Activated B cell treated with CpG ODN at 0.5 μM for 24 hours (primary cell): ENCODE measurements around the gene PRTG. TPM values are rescaled to one million over a fixed set of nuclear protein-coding genes. Genes with fewer than 3 reads are reported as not detected.

Experiments
- ATAC-seq: fragments of 200-7000 bp; cut with Tn5 transposase; one replicate; pipeline ENCODE4 v1.10.0; 2021; ENCODE audit warnings: low read depth, mild to moderate bottlenecking, moderate library complexity
- CTCF ChIA-PET: fragments of 350-600 bp; sonication (Branson Sonifier 250); formaldehyde crosslinking; loops from one replicate; lab custom pipeline; 2021; ENCODE audit warnings: antibody characterized with exemption; lab: Charles Lee
- POLR2A ChIA-PET: fragments of 350-600 bp; sonication (Branson Sonifier 250); formaldehyde crosslinking; loops from one replicate; lab custom pipeline; 2021; ENCODE audit warnings: antibody characterized with exemption; lab: Charles Lee
- DNase-seq: peaks from one replicate; pipeline ENCODE4 v3.0.0; 2022
- H3K27ac Mint-ChIP-seq: one replicate; pipeline ENCODE4 v1.8.0; 2020; ENCODE audit warnings: mixed read lengths
- H3K27me3 Mint-ChIP-seq: one replicate; pipeline ENCODE4 v1.8.0; 2021; ENCODE audit warnings: mixed read lengths
- H3K36me3 Mint-ChIP-seq: one replicate; pipeline ENCODE4 v1.8.0; 2021; ENCODE audit warnings: low read depth, mixed read lengths
- H3K4me1 Mint-ChIP-seq: one replicate; pipeline ENCODE4 v1.8.0; 2021; ENCODE audit warnings: mixed read lengths
- H3K4me3 Mint-ChIP-seq: one replicate; pipeline ENCODE4 v1.8.0; 2020; ENCODE audit warnings: mild to moderate bottlenecking, mixed read lengths
- H3K9me3 Mint-ChIP-seq: one replicate; pipeline ENCODE4 v1.8.0; 2020; ENCODE audit warnings: mixed read lengths
- CTCF ChIP-seq: fragments of 200-600 bp; IDR thresholded peaks from one replicate; pipeline ENCODE4 v1.8.0; 2022; ENCODE audit warnings: antibody characterized with exemption, mild to moderate bottlenecking
- intact Hi-C: fragments of 100-400 bp; cut with micrococcal nuclease; formaldehyde crosslinking; loops from one replicate; pipeline ENCODE4 v1.15.1; 2024
- total RNA-seq: library from RNA; stranded (reverse); gene quantifications from 2 replicates; pipeline ENCODE4 v1.2.3, GENCODE V29; 2022

Gene PRTG
- total RNA-seq, 1 donor from 2014 or later, result not detected

DNA sequence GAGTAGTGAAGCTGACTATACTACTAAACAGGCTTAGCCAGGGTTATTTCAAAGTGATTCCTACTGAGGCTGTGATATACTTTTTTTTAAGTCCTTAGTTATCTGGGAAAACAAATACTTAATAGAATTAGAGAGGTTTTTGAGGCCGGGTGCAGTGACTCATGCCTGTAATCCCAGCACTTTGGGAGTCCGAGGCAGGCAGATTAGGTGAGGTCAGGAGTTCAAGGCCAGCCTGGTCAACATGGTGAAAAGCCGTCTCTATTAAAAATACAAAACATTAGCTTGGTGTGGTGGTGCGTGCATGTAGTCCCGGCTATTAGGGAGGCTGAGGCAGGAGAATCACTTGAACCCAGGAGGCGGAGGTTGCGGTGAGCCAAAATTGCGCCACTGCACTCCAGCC, 34.2 kb downstream of the PRTG start:
- ChIA-PET POLR2A (no interaction called here), CTCF (no interaction called here)
- ATAC-seq (no peak), DNase-seq (no peak)
- no peak overlapping the region for H3K4me3 Mint-ChIP-seq
- no peak for TF ChIP-seq CTCF
- no peak overlapping the region for H3K27ac Mint-ChIP-seq
- H3K4me1 Mint-ChIP-seq, result no peaks in the 10 kb centered on the region
- H3K27me3 Mint-ChIP-seq, result no peaks in the 10 kb centered on the region
- intact Hi-C loops, result no loop called here
- no peaks in the 10 kb centered on the region for H3K9me3 Mint-ChIP-seq
- no peaks in the 10 kb centered on the region for H3K36me3 Mint-ChIP-seq

GRCh38 chr15:55707951-55708350, 35.0 kb downstream of the PRTG start:
- ATAC-seq, result no peak
- TF ChIP-seq CTCF, result no peak
- Mint-ChIP-seq H3K9me3 (no peaks in the 10 kb centered on the region), H3K27me3 (no peaks in the 10 kb centered on the region), H3K36me3 (no peaks in the 10 kb centered on the region), H3K4me3 (no peak overlapping the region), H3K4me1 (no peaks in the 10 kb centered on the region), H3K27ac (no peak overlapping the region)
- intact Hi-C loops, result no loop called here
- DNase-seq, result no peak
- ChIA-PET CTCF (no interaction called here), POLR2A (no interaction called here)

DNA sequence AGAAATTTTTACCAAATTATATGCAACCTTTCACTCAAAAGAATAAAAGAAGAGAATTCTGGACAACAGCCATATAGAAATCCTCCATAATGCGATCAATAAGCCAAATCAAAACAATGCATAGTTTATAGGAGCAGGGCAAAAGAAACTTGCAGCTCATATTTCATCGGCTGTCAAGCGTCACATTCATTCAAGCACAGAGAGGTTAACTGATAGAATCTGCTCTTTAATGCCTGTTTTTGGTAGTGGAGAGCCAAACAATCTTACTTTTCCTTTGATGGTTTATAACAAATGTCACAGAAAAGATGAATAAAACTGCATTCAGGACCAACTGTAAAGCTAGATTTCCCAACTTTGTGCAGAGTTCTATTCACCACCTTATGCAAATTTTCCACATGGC, 35.4 kb downstream of the PRTG start:
- no peak for TF ChIP-seq CTCF
- DNase-seq, result no peak
- Mint-ChIP-seq H3K4me3 (no peak overlapping the region), H3K9me3 (no peaks in the 10 kb centered on the region), H3K4me1 (no peaks in the 10 kb centered on the region), H3K36me3 (no peaks in the 10 kb centered on the region), H3K27ac (no peak overlapping the region), H3K27me3 (no peaks in the 10 kb centered on the region)
- no peak for ATAC-seq
- POLR2A ChIA-PET, result no interaction called here
- CTCF ChIA-PET, result no interaction called here
- intact Hi-C loops, result no loop called here

DNA sequence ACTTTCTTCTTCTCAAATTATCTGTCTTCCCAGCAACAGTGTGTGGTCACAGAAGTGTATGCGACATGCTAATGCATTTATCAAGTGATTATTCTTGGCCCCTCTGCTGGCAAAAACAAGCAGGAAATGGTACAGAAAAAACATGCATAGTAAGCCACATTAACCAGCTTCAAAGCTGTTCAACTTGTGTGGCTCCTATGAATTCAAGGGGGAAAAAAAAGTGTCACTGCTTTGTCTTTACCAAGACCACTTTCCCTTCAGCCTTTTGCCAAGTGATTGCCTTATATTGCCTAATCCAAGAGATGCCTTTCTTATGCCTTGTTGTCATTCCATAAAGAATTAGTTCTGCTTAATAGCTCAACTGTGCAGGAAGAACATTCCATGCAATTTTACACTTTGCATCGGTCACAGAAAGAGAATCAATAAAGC, 39.1 kb downstream of the PRTG start:
- POLR2A ChIA-PET, result no interaction called here
- intact Hi-C loops, result no loop called here
- Mint-ChIP-seq H3K4me3 (no peak overlapping the region), H3K9me3 (no peaks in the 10 kb centered on the region), H3K36me3 (no peaks in the 10 kb centered on the region), H3K27me3 (peaks cover 2% of the 10 kb centered on the region), H3K4me1 (no peaks in the 10 kb centered on the region), H3K27ac (no peak overlapping the region)
- DNase-seq (no peak), ATAC-seq (no peak)
- TF ChIP-seq CTCF, result no peak
- CTCF ChIA-PET, result interaction anchor here (1.0 kb wide), 1 partner anchor 10 kb away, joined by 5 read pairs; no protein-coding TSS in a partner anchor

DNA sequence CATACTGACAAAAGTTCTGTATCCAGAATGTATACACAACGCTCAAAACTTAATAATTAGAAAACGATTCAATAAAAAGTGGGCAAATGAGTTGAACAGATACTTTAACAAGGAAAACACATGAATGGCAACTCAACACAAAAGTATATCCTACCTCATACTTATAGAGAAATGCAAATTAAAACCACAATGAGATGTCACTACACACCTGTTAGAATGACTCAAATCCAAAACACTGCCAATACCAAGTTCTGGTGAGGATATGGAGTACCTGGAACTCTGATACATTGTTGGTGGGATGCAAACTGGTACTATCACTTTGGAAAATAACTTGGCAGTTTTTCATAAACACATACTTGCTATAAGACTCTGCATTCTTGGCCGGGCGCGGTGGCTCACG, 42.1 kb downstream of the PRTG start:
- no peaks in the 10 kb centered on the region for H3K4me1 Mint-ChIP-seq
- no peak overlapping the region for H3K4me3 Mint-ChIP-seq
- DNase-seq, result no peak
- peaks cover 9% of the 10 kb centered on the region for H3K27me3 Mint-ChIP-seq
- ChIA-PET CTCF (no interaction called here), POLR2A (no interaction called here)
- H3K27ac Mint-ChIP-seq, result no peak overlapping the region
- intact Hi-C loops, result no loop called here
- TF ChIP-seq CTCF, result no peak
- H3K9me3 Mint-ChIP-seq, result no peaks in the 10 kb centered on the region
- ATAC-seq, result no peak
- H3K36me3 Mint-ChIP-seq, result no peaks in the 10 kb centered on the region
